ENCODE results near the gene SERPINB2.

- TF ChIP-seq POLR2A (IDR thresholded peaks at IDR 0.05) (no peak), POLR2AphosphoS5 (IDR thresholded peaks at IDR 0.05) (no peak), EP300 (IDR thresholded peaks at IDR 0.05) (no peak)
- TF ChIP-seq, protein P1, sequence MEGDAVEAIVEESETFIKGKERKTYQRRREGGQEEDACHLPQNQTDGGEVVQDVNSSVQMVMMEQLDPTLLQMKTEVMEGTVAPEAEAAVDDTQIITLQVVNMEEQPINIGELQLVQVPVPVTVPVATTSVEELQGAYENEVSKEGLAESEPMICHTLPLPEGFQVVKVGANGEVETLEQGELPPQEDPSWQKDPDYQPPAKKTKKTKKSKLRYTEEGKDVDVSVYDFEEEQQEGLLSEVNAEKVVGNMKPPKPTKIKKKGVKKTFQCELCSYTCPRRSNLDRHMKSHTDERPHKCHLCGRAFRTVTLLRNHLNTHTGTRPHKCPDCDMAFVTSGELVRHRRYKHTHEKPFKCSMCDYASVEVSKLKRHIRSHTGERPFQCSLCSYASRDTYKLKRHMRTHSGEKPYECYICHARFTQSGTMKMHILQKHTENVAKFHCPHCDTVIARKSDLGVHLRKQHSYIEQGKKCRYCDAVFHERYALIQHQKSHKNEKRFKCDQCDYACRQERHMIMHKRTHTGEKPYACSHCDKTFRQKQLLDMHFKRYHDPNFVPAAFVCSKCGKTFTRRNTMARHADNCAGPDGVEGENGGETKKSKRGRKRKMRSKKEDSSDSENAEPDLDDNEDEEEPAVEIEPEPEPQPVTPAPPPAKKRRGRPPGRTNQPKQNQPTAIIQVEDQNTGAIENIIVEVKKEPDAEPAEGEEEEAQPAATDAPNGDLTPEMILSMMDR (IDR thresholded peaks at IDR 0.05) = no peak
Observed at GRCh38 chr18:63879709-63880108, 7.8 kb upstream of the SERPINB2 start.
